Hepatocyte (in vitro differentiated cells): ENCODE data around the gene PTPRN2. TPM values are rescaled to one million over a fixed set of nuclear protein-coding genes. Genes with fewer than 3 reads are reported as not detected.

ENCODE experiments used
- DNase-seq: peaks from one replicate; pipeline ENCODE4 v3.0.0-alpha.2; 2016; ENCODE audit warnings: low spot score
- H2AFZ ChIP-seq: fragments of 200-600 bp; sonication (generic); 2 replicates; pipeline ENCODE4 v1.6.0; 2016; ENCODE audit warnings: antibody characterized with exemption, mild to moderate bottlenecking
- H3K27ac ChIP-seq: fragments of 200-600 bp; sonication (generic); 2 replicates; pipeline ENCODE4 v1.5.1; 2016; ENCODE audit warnings: mild to moderate bottlenecking
- H3K27me3 ChIP-seq: fragments of 200-600 bp; sonication (generic); 2 replicates; pipeline ENCODE4 v1.6.1; 2016
- H3K36me3 ChIP-seq: fragments of 200-600 bp; sonication (generic); replicated peaks from 2 replicates; pipeline ENCODE4 v1.5.1; 2016; ENCODE audit warnings: low read depth; ENCODE audit not compliant: insufficient read depth
- H3K4me1 ChIP-seq: fragments of 200-600 bp; sonication (generic); 2 replicates; pipeline ENCODE4 v1.5.1; 2016; ENCODE audit warnings: mild to moderate bottlenecking, moderate library complexity; ENCODE audit not compliant: insufficient read depth
- H3K4me2 ChIP-seq: fragments of 200-600 bp; sonication (generic); 2 replicates; pipeline ENCODE4 v1.6.0; 2016
- H3K4me3 ChIP-seq: fragments of 200-600 bp; sonication (generic); 2 replicates; pipeline ENCODE4 v1.5.1; 2016; ENCODE audit warnings: mild to moderate bottlenecking
- H3K79me2 ChIP-seq: fragments of 200-600 bp; sonication (generic); 2 replicates; pipeline ENCODE4 v1.6.0; 2017; ENCODE audit warnings: mild to moderate bottlenecking
- H3K9me2 ChIP-seq: fragments of 200-600 bp; sonication (generic); replicated peaks from 2 replicates; pipeline ENCODE4 v1.6.0; 2017; ENCODE audit warnings: mild to moderate bottlenecking; ENCODE audit not compliant: insufficient read depth
- H3K9me3 ChIP-seq: fragments of 200-600 bp; sonication (generic); 2 replicates; pipeline ENCODE4 v1.5.1; 2016; ENCODE audit warnings: low read depth, mild to moderate bottlenecking
- H4K20me1 ChIP-seq: fragments of 200-600 bp; sonication (generic); 2 replicates; pipeline ENCODE4 v1.6.0; 2016; ENCODE audit warnings: mild to moderate bottlenecking; ENCODE audit not compliant: insufficient read depth, poor library complexity, severe bottlenecking
- CTCF ChIP-seq: fragments of 200-600 bp; sonication (generic); IDR thresholded peaks from 2 replicates; pipeline ENCODE4 v1.5.1; 2016; ENCODE audit warnings: antibody characterized with exemption, mild to moderate bottlenecking; ENCODE audit not compliant: poor library complexity
- EZH2 ChIP-seq: fragments of 200-600 bp; sonication (generic); IDR thresholded peaks from 2 replicates; pipeline ENCODE4 v1.6.1; 2016; ENCODE audit warnings: antibody characterized with exemption, mild to moderate bottlenecking, borderline replicate concordance
- EZH2phosphoT487 ChIP-seq: fragments of 200-600 bp; sonication (generic); IDR thresholded peaks from one replicate; pipeline ENCODE4 v1.6.1; 2018; ENCODE audit warnings: antibody characterized with exemption, mild to moderate bottlenecking, low read depth, moderate library complexity; ENCODE audit not compliant: unreplicated experiment, severe bottlenecking
- WGBS: methylation state at CpG from one replicate; pipeline ENCODE4 v1.1.6; 2016; ENCODE audit warnings: low lambda C conversion rate; ENCODE audit errors: missing lambda C conversion rate; 5-methylcytosine and 5-hydroxymethylcytosine counted together
- polyA plus RNA-seq: library from polyadenylated mRNA; unstranded; fragments of >200 nt; fragmentation: Nextera tagmentation; extraction: Ambion mirVana; gene quantifications from 2 replicates; pipeline ENCODE4 v1.2.1, GENCODE V29; 2016
- total RNA-seq: library from RNA; depleted of rRNA; stranded (reverse); fragments of >200 nt; gene quantifications from 2 replicates; pipeline ENCODE4 v1.2.3, GENCODE V29; 2014

The PTPRN2 gene
- total and polyA plus RNA-seq, 2 experiments from 2014 or later: 2.1 to 3.3 TPM

GRCh38 chr7:157786375-157787274, 801.0 kb downstream of the PTPRN2 start:
- Histone ChIP-seq H3K9me3 (no peaks in the 10 kb centered on the region), H3K36me3 (no peaks in the 10 kb centered on the region), H3K4me2 (no peak overlapping the region), H2AFZ (no peak overlapping the region), H4K20me1 (no peaks in the 10 kb centered on the region), H3K4me1 (no peaks in the 10 kb centered on the region), H3K27me3 (no peaks in the 10 kb centered on the region), H3K4me3 (no peak overlapping the region), H3K27ac (no peak overlapping the region), H3K9me2 (no peaks in the 10 kb centered on the region), H3K79me2 (no peaks in the 10 kb centered on the region)
- 96% methylated on average over 19 of the region's 47 CpGs for WGBS
- no peak for DNase-seq
- TF ChIP-seq EZH2phosphoT487 (no peak), EZH2 (no peak), CTCF (no peak)

- Histone ChIP-seq H2AFZ (no peak overlapping the region), H3K4me3 (no peak overlapping the region), H3K4me1 (no peaks in the 10 kb centered on the region), H3K9me2 (no peaks in the 10 kb centered on the region), H3K36me3 (no peaks in the 10 kb centered on the region), H3K27me3 (no peaks in the 10 kb centered on the region), H3K4me2 (no peak overlapping the region), H4K20me1 (no peaks in the 10 kb centered on the region), H3K27ac (no peak overlapping the region), H3K79me2 (no peaks in the 10 kb centered on the region), H3K9me3 (no peaks in the 10 kb centered on the region)
- WGBS: 93% methylated on average over 30 of the region's 32 CpGs
- TF ChIP-seq EZH2phosphoT487 (no peak), EZH2 (no peak), CTCF (no peak)
- no peak for DNase-seq
These were observed 802.0 kb downstream of the PTPRN2 start for GRCh38 chr7:157785486-157786186.

- H4K20me1 ChIP-seq: no peaks in the 10 kb centered on the region
- WGBS: 93% methylated on average over 23 of the region's 26 CpGs
- H3K36me3 ChIP-seq: no peaks in the 10 kb centered on the region
- no peaks in the 10 kb centered on the region for H3K9me2 ChIP-seq
- no peaks in the 10 kb centered on the region for H3K4me1 ChIP-seq
- no peaks in the 10 kb centered on the region for H3K27me3 ChIP-seq
- no peak overlapping the region for H3K4me2 ChIP-seq
- no peaks in the 10 kb centered on the region for H3K79me2 ChIP-seq
- no peak overlapping the region for H2AFZ ChIP-seq
- no peaks in the 10 kb centered on the region for H3K9me3 ChIP-seq
- TF ChIP-seq EZH2 (no peak), EZH2phosphoT487 (no peak), CTCF (no peak)
- no peak overlapping the region for H3K4me3 ChIP-seq
- DNase-seq: no peak
- no peak overlapping the region for H3K27ac ChIP-seq
These were observed 802.6 kb downstream of the PTPRN2 start for GRCh38 chr7:157784979-157785441.
